Endothelial cell (in vitro differentiated cells): ENCODE data around the gene IVNS1ABP. TPM values are rescaled to one million over a fixed set of nuclear protein-coding genes. Genes with fewer than 3 reads are reported as not detected.

Experiments
- DNase-seq: peaks from one replicate; pipeline ENCODE4 v3.0.0; 2021; ENCODE audit warnings: low spot score
- H3K27ac Mint-ChIP-seq: one replicate; pipeline ENCODE4 v1.8.0; 2021; ENCODE audit warnings: mixed read lengths, inconsistent platforms; ENCODE audit not compliant: unreplicated experiment
- H3K27me3 Mint-ChIP-seq: one replicate; pipeline ENCODE4 v1.8.0; 2021; ENCODE audit warnings: mild to moderate bottlenecking, moderate library complexity, mixed read lengths, inconsistent platforms; ENCODE audit not compliant: unreplicated experiment
- H3K36me3 Mint-ChIP-seq: one replicate; pipeline ENCODE4 v1.8.0; 2021; ENCODE audit warnings: mild to moderate bottlenecking, low read depth, mixed read lengths, inconsistent platforms; ENCODE audit not compliant: unreplicated experiment
- H3K4me1 Mint-ChIP-seq: one replicate; pipeline ENCODE4 v1.8.0; 2021; ENCODE audit warnings: mild to moderate bottlenecking, mixed read lengths, inconsistent platforms; ENCODE audit not compliant: unreplicated experiment
- H3K4me3 Mint-ChIP-seq: one replicate; pipeline ENCODE4 v1.8.0; 2021; ENCODE audit warnings: mild to moderate bottlenecking, mixed read lengths, inconsistent platforms; ENCODE audit not compliant: unreplicated experiment
- H3K9me3 Mint-ChIP-seq: one replicate; pipeline ENCODE4 v1.8.0; 2021; ENCODE audit warnings: mixed read lengths, inconsistent platforms; ENCODE audit not compliant: unreplicated experiment
- CTCF ChIP-seq: fragments of 200-600 bp; sonication (generic); IDR thresholded peaks from one replicate; pipeline ENCODE4 v1.5.0; 2021; ENCODE audit warnings: antibody characterized with exemption; ENCODE audit not compliant: unreplicated experiment
- total RNA-seq: library from RNA; stranded (reverse); fragmentation: NEBNext Ultra II Directional; extraction: Animal tissue kit (Norgen Biotek cat#: 25700); gene quantifications from one replicate; pipeline ENCODE4 v1.2.1, GENCODE V29; 2021; ENCODE audit not compliant: unreplicated experiment

The IVNS1ABP gene
- total RNA-seq, 1 donor from 2014 or later = 95.9 TPM

- Mint-ChIP-seq H3K27ac (no peak overlapping the region), H3K4me3 (no peak overlapping the region), H3K9me3 (no peaks in the 10 kb centered on the region), H3K27me3 (peaks cover 2% of the 10 kb centered on the region), H3K36me3 (peaks cover 11% of the 10 kb centered on the region), H3K4me1 (peaks cover 33% of the 10 kb centered on the region)
- DNase-seq = no peak
- no peak for TF ChIP-seq CTCF
Measured at GRCh38 chr1:185311589-185312225, 5.3 kb downstream of the IVNS1ABP start.

GRCh38 chr1:185309566-185309965 is 7.5 kb downstream of the IVNS1ABP start:
- Mint-ChIP-seq H3K4me3 (no peak overlapping the region), H3K4me1 (peaks cover 26% of the 10 kb centered on the region), H3K27me3 (no peaks in the 10 kb centered on the region), H3K36me3 (peaks cover 23% of the 10 kb centered on the region), H3K9me3 (no peaks in the 10 kb centered on the region), H3K27ac (no peak overlapping the region)
- DNase-seq = no peak
- TF ChIP-seq CTCF = no peak

GRCh38 chr1:185308126-185308525 is 8.9 kb downstream of the IVNS1ABP start:
- DNase-seq = no peak
- no peak overlapping the region for H3K4me3 Mint-ChIP-seq
- peaks cover 12% of the 10 kb centered on the region for H3K4me1 Mint-ChIP-seq
- H3K36me3 Mint-ChIP-seq = peaks cover 28% of the 10 kb centered on the region
- H3K9me3 Mint-ChIP-seq = no peaks in the 10 kb centered on the region
- no peak overlapping the region for H3K27ac Mint-ChIP-seq
- peaks cover 2% of the 10 kb centered on the region for H3K27me3 Mint-ChIP-seq
- no peak for TF ChIP-seq CTCF

- Mint-ChIP-seq H3K4me3 (no peak overlapping the region), H3K9me3 (no peaks in the 10 kb centered on the region), H3K36me3 (peaks cover 38% of the 10 kb centered on the region), H3K27ac (no peak overlapping the region), H3K4me1 (no peaks in the 10 kb centered on the region), H3K27me3 (peaks cover 2% of the 10 kb centered on the region)
- TF ChIP-seq CTCF = no peak
- no peak for DNase-seq
Measured at GRCh38 chr1:185305419-185305818, 11.6 kb downstream of the IVNS1ABP start.

GRCh38 chr1:185300152-185300551 is 16.9 kb downstream of the IVNS1ABP start:
- Mint-ChIP-seq H3K9me3 (no peaks in the 10 kb centered on the region), H3K36me3 (peaks cover 41% of the 10 kb centered on the region), H3K27ac (no peak overlapping the region), H3K27me3 (peaks cover 2% of the 10 kb centered on the region), H3K4me3 (no peak overlapping the region), H3K4me1 (no peaks in the 10 kb centered on the region)
- no peak for DNase-seq
- TF ChIP-seq CTCF = no peak
